Femur (tissue), 1 donor: ENCODE measurements around the gene VGF.
"Not testable (repeated sequence)": the region's sequence is repeated elsewhere in the genome, so short reads cannot be mapped to it uniquely, and the experiment has no call there.

Source experiments
- DNase-seq: peaks from one replicate; pipeline ENCODE4 v3.0.0-alpha.2; 2017

VGF gene

DNA sequence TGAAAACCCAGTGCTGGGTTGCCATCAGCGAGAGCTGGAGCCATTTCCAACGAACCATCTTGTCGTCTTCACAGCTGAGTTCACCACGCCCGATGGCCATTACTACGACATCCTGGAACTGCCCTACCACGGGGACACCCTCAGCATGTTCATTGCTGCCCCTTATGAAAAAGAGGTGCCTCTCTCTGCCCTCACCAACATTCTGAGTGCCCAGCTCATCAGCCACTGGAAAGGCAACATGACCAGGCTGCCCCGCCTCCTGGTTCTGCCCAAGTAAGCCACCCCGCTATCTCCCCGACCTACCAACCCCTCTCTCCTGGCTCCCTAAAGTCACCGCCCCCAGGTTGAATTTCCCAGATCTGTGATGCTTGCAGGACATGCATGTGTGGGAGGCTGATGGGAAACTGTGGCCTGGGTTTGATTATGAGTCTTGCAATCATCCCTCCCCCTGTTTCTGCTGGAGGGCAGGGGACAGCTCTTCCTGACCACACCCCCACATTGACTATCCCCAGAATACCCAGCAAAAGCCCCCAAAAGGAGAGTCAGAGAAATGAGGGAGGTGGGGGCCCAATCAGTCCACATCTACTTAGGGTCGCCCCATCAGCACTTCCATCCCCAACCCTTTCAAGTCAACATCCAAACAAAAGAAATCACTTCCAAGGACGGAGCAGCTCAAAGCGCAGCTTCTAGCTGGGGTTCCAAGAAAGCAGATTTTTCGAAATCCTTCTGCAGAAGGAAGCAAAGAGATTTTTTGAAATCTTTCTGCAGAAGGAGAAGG lies 31.6 kb downstream of the VGF start:
- no peak for DNase-seq

DNA sequence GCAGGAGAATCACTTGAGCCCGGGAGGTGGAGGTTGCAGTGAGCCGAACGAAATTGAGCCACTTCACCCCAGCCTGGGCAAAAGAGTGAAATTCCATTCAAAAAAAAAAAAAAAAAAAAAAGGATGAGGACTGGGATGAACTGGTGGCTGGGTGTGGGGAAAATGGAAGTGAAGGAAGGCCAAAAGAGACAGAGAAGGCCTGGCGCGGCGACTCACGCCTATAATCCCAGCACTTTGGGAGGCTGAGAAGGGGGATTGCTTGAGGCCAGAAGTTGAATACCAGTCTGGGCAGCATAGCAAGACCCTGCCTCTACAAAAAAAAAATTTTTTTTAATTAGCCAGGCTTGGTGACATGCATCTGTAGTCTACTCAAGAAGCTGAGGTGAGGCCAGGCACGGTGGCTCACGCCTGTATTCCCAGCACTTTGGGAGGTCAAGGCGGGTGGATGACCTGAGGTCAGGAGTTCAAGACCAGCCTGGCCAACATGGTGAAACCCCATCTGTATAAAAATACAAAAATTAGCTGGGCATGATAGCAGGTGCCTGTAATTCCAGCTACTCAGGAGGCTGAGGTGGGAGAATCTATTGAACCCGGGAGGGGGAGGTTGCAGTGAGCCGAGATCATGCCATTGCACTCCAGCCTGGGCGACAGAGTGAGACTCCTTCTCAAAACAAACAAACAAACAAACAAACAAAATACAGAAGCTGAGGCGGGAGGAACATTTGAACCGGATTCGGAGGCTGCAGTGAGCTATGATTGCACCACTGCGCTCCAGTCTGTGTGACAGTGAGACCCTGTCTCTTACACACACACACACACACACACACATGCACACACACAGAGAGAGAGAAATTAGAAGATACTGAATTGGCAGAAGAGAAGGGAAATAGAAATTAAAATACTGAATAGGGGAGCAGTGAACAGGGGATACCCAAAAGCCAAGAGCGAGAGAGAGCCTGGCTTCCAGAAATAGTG lies 32.5 kb downstream of the VGF start:
- not testable (repeated sequence) for DNase-seq

GRCh38 chr7:101129603-101130117 lies 35.7 kb downstream of the VGF start:
- DNase-seq, result no peak

GRCh38 chr7:101128040-101128834 lies 37.1 kb downstream of the VGF start:
- no peak for DNase-seq

- no peak for DNase-seq
Measured at GRCh38 chr7:101127460-101128039, 37.8 kb downstream of the VGF start.

DNA sequence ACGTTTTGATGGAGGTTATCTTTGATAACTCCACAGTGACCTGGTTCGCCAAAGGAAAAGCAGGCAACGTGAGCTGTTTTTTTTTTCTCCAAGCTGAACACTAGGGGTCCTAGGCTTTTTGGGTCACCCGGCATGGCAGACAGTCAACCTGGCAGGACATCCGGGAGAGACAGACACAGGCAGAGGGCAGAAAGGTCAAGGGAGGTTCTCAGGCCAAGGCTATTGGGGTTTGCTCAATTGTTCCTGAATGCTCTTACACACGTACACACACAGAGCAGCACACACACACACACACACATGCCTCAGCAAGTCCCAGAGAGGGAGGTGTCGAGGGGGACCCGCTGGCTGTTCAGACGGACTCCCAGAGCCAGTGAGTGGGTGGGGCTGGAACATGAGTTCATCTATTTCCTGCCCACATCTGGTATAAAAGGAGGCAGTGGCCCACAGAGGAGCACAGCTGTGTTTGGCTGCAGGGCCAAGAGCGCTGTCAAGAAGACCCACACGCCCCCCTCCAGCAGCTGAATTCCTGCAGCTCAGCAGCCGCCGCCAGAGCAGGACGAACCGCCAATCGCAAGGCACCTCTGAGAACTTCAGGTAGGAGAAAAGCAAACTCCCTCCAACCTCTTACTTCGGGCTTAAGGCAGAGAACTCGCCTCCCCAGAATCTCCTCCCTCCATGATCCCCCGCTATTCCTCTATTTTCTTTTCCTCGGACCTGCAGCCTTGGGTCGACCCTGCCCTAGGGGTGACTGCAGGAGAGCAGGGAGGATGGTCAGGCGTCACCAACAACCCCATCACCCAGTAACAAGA lies 38.5 kb downstream of the VGF start, which contains the start of gene SERPINE1:
Gene SERPINE1 (plus strand): TSS at position 454 of the 809 bp plus-strand sequence. CDS start 1,290 bp downstream, outside the sequence.
- peak; percentile 95 for DNase-seq

GRCh38 chr7:101125989-101126650 lies 39.2 kb downstream of the VGF start:
- peak; percentile 77 for DNase-seq

DNA sequence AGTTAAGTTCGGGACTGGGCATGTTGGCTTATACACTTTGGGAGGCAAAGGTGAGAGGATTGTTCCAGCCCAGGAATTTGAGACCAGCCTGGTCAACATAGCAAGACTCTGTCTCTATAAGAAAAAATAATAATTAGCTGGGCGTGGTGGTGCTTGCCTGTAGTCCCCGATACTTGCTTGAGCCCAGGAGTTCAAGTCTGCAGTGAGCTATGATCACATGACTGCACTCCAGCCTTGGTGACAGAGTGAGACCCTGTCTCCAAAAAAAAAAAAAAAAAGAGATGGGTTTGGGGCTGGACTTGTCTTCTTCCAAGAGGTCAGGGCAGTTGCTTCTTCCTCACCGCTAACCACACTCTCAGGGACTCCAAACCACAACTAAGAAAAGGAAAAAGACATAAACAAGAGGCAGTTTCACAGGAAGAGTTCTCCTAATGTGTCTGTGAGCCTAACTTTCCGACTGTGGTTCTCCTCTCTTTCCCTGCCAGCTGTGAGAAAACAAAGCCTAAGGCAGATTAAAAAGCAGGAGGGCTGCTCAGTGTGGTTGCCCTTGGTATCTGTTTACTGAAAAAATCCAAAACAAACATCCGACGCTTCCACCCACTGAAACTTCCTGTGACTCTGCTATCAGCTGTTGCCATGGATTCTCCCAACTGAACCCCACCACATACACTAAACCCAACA lies 40.9 kb downstream of the VGF start:
- peak; percentile 62 for DNase-seq

DNA sequence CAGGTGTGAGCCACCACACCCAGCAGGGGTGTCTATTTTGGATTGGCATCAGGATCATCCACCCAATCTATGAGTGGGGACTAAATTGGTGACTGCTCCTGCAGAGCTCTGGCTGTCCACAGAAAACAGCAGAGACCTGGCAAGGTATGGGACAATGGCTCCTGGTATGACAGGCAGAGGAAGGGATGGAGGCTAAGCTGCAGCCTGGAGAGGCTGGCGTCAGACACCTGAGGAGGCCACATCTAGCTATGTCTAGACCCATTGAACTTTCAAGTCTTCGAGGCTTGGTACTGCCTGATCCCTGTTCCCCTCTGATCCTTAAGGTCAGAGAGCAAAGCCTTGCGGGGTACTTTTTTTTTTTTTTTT lies 41.7 kb downstream of the VGF start:
- DNase-seq, result no peak

- no peak for DNase-seq
Measured at GRCh38 chr7:101122933-101123702, 42.3 kb downstream of the VGF start.

- peak; percentile 96 for DNase-seq
Measured at GRCh38 chr7:101121991-101122932, 43.1 kb downstream of the VGF start.

- DNase-seq, result not testable (repeated sequence)
Measured at GRCh38 chr7:101121631-101121990, 43.8 kb downstream of the VGF start.

DNA sequence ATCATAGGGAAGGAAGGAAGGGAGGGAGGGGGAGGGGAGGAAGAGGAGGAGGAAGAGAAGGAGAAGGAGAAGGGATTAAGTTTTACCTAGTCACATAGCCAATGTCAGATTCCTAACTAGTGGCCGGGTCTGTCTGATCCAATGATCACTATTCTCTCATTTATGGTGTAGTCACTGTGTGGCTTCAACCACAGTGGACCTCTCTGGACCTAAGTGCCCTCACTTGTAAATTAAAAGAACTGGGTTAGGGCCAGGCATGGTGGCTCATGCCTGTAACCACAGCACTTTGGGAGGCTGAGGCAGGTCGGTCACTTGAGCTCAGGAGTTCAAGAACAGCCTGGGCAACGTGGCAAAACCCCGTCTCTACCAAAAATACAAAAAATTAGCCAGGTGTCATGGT lies 45.1 kb downstream of the VGF start:
- no peak for DNase-seq

DNA sequence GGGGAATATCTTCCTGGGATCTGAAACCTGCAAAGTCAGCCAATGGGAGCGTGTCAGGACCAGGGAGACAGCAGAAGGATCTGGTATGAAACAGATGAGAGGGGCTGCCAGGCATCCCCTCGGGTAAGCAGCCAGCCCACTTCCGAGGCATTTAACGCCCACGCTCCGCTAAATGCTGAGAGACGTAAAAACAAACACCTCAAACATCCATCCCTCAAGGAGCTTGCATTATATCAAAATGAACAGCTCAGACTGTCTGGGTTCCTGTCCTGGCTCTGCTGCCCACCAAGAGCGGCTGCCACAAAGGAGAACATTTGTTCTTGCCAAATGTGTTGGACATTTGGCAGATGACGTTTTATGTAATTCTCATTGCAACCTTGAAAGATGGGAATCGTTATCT lies 45.5 kb downstream of the VGF start:
- no peak for DNase-seq

DNA sequence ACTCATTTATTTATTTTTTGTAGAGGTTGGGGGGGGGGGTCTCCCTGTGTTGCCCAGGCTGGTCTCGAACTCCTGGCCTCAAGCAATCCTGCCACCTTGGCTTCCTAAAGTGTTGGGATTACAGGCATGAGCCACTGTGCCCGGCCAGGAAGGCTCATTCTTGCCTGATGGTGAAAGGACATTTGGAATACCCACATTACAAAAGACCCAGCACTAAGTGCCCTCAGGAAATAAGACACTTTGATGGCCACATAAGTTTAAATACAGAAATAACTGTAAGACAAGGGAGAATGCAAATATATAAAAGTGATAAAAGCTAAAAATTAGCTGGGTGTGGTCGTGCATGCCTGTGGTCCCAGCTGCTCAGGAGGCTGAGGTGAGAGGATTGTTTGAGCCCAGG lies 46.5 kb downstream of the VGF start:
- DNase-seq, result no peak

DNA sequence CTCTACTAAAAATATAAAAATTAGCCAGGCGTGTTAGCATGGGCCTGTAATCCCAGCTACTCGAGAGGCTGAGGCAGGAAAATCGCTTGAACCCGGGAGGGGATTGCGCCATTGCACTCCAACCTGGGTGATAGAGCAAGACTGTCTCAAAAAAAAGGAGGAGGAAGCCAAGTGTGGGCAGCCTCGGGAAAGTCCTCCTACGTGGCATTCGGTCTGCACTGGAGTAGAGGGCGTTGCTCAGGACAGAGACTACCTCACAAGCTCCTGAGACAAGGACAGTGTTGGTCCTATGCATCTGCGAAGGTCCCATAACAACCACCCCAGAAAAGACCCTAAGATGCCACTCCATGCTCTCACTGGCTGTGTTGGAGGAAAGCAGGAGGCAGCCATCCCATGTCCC lies 48.5 kb downstream of the VGF start:
- DNase-seq, result no peak

- no peak for DNase-seq
Measured at GRCh38 chr7:101115215-101115614, 50.2 kb downstream of the VGF start.

- DNase-seq, result no peak
Measured at GRCh38 chr7:101114492-101114891, 50.9 kb downstream of the VGF start.
